CD4-positive, alpha-beta T cell treated with Interleukin-6 at 100 ng/mL for 8 hours (primary cell): ENCODE data around the gene RIOK1.
"Not testable (repeated sequence)": the region's sequence is repeated elsewhere in the genome, so short reads cannot be mapped to it uniquely, and the experiment has no call there.

Experiments
- DNase-seq: peaks from one replicate; pipeline ENCODE4 v3.0.0-alpha.2; 2020; ENCODE audit warnings: mixed read lengths, low spot score

RIOK1 gene

DNA sequence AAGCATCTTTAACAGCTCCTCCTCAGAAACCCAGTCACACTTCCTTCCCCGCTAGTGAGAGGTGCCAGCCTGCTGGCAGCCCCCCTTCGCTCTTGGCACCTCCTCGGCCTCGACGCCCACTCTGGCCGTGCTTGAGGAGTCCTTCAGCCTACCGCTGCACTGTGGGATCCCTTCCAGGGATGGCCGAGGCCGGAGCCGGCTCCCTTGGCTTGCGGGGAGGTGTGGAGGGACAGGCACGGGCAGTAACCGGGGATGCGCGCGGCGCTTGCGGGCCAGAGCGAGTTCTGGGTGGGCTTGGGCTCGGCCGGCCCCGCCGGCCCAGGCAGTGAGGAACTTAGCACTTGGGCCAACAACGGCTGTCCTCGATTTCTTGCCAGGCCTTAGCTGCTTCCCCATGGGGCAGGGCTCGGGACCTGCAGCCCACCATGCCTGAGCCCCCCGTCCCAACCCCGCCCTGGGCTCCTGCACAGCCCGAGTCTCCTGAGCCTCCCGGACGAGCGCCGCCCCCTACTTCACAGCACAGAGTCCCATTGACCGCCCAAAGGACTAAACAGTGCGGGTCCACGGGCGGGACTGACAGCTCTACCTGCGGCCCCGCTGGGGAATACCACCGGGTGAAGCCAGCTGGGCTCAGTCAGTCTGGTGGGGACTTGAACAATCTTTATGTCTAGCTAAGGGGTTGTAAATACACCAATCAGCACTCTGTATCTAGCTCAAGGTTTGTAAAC, 51.6 kb downstream of the RIOK1 start:
- DNase-seq = no peak

DNA sequence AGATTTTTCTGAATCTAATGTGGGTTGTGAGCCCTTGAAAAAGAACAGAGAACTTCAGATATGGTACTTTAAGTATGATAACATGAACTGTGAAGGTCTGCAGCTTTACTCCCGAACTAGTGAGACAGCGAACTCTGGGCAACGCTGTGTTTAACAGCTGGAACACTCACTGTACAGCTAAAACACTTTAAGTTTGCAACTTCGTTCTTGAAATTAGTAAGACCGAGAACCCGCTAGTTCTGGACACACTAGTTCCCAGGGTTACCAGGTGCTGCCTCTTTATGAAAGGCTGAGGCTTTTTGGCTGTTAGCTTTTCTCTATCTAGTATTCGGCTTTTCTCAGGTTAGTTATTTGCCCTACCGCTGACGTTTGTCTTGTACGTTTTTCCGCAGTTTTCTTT, 52.9 kb downstream of the RIOK1 start:
- no peak for DNase-seq

DNA sequence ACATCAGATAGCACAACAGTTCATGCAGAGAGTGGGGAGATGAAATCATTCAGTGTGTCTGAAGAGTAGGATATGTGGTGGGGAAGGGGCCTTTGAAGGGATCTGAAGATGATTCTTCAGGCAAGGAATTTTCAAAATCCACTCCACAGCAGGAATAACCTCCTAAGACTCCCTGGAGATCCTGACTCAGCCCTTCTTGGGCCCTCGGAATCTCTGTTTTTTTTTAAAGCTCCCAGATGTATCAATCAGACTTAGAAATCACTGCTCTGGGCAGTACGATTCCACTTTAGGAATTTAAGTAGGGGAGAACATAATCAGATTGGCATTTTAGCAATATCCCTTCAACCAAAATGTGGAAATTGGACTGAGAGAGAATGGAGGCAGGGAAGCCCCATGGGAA, 55.5 kb downstream of the RIOK1 start:
- no peak for DNase-seq

DNA sequence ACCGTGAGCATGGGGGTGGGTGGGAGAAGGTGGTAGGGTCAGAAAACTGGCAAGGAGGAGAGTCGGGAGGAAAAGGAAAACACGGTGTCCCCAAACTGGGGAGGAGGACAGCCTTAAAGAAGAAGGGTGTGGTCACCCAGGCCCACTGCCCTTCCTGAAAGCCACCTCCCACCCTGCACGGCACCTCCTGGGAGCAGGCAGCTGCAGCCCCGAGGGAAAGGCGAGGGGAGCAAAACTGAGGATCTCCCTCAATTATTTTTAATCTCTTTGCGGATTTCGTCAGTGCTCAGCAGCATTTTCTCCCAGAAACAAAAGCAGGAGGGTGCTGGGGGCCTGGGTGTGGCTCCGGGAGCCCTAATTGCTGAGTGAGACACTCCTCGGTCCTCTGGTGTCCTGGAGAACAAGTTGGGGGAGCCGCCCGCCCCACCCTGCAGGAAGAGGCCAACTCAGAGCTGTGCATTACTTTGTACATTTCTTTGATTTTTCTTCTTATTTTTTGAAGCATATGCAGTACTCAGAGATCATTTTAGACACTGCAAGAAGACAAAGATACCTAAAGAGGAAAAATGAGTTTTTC, 56.4 kb downstream of the RIOK1 start:
- no peak for DNase-seq

DNA sequence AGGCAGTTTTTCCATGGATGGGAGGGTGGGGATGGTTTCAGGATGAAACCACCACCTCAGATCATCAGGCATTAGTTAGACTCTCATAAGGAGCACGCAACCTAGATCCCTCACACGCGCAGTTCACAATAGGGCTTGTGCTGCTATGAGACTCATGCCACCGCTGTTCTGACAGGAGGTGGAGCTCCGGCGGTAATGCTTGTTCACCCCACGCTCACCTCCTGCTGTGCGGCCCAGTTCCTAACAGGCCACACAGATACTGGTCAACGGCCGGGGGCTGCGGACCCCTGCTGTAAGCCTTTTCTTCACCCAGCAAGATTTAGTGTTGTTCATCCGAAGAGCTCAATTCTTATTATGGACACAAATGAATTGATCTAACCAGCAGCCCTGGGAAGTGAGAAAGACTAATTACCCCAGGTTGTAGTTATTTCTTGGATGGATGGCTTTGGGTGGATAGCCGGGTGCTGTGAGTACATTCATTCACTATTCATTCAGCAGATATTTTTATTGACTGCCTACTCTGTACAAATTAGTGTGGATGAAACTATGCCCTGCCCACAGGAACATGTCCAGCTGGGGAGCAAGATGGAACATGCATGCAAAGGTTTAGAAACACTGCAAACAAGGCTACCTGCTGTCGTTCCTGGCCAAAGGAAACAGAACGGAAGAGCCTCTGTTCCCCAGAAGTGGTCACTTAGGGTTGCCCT, 57.2 kb downstream of the RIOK1 start:
- DNase-seq = no peak

DNA sequence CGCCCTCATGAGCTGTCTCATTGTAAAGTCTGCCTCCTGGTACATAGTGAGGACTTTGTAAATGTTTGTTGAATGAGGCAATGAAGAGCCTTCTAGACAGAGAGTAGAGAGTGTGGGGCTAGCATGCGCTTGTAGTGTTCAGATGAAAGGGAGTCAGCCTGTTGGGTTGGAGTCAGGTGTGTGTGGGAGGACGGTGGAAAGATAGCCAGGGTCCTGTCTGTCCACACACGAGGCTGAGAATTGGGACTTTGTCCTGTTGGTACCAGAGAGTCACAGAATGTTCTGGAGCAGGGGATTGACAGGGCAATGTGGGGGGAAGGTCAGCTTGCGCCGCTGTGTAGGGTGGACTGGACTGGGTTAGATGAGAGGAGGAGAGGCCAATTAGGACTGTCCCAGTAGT, 58.6 kb downstream of the RIOK1 start:
- no peak for DNase-seq

DNA sequence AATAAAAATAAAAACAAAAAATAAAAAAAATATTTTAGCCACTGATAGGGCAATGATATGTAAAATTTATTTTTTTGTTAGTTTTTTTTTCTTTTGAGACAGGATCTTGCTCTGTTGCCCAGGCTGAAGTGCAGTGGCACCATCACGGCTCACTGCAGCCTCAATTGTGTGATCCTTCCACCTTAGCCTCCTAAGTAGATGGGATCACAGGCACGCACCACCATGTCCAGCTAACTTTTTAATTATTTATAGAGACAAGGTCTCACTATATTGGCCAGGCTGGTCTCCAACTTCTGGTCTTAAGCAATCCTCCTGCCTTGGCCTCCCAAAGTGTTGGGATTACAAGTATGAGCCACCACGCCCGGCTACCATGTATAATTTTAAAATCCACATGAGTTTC, 59.4 kb downstream of the RIOK1 start:
- DNase-seq = no peak

DNA sequence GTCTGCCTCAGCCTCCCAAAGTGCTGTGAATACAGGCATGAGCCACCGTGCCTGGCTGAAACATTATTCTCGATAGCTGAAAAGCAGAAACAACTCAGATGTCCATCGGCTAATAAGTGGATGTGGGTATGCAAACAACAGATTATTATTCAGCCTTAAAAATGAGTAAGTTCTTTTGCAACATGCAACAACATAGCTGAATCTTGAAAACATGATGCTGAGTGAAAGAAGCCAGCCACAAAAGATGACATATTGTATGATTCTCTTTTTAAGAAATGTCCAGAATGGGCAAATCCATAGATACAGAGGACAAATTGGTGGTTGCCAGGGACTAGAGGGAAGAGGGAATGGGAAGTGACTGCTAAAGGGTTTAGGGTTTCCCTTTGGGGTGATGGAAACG, 61.7 kb downstream of the RIOK1 start:
- no peak for DNase-seq

DNA sequence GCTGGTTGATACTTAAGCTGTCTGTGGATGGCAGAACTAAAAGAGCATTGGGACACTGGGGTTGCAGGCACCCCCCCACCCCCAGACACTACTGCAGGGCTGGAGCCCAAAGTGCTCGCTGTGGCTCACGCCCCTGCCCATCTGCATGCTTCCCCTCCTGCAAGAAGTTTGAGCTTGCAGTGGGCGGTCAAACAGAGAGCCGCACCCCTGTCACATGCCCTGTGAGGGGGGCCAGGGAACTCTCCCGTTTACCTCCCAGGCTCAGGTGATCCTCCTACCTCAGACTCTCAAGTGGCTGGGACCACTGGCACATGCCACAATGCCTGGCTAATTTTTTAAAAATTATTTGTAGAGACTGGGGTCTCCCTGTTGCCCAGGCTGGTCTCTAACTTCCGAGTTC, 63.3 kb downstream of the RIOK1 start:
- no peak for DNase-seq

DNA sequence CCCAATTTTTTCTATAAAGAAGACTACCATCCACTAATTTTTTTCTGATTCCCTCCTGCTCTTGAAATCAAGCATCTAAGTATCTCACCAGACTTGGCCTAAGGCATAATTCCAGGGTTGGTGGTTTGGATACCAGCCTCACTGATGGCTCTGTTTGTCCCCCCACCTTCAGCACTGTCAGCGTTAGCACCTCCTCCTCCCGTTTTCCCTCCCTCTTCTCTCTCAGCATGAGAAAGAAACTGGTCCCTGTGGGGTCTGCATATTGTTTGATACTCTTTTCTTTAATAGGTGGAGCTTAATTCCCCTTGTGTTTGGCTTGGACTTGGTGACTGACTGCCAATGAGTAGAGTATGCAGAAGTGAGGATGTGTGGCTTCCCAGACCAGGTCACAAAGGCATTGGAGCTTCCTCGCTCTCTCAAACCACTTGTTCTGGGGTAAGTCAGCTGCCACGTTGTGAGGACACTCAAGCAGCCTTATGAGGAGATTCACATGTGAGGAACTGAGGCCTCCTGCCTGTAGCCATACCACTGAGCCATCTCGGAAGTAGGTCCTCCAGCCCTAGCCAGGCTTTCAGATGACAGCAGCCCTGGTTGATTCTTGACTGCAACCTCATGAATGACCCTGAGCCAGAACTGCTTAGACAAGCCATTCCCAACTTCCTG, 65.2 kb downstream of the RIOK1 start:
- DNase-seq = no peak

DNA sequence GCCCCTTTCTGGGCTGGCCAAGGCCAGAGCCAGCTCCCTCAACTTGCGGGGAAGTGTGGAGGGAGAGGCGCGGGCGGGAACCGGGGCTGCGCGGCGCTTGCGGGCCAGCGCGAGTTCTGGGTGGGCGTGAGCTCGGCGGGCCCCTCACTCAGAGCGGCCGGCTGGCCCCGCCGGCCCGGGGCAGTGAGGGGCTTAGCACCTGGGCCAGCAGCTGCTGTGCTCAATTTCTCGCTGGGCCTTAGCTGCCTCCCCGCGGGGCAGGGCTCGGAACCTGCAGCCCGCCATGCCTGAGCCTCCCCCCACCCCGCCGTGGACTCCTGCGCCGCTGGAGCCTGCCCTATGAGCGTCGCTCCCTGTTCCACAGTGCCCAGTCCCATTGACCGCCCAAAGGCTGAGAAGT, 66.7 kb downstream of the RIOK1 start:
- not testable (repeated sequence) for DNase-seq

DNA sequence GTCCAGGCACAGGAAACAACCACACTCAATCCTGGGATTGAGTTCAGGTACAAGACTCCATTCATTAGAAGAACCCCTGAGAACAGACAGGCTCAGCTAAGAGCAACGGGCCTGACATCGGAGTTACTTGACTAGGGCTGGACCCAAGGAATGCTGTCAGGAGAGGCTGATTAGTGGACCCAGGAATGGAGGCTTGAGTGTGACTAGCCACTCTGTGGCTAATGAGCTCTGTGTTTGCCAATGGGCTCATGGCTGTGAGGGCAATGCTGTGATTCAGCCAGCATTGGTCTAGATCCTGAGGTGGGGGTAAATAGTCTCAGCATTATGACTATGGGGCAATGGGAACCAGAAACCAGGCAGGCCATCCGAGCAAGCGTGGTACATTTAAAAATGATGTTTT, 71.8 kb downstream of the RIOK1 start:
- no peak for DNase-seq

DNA sequence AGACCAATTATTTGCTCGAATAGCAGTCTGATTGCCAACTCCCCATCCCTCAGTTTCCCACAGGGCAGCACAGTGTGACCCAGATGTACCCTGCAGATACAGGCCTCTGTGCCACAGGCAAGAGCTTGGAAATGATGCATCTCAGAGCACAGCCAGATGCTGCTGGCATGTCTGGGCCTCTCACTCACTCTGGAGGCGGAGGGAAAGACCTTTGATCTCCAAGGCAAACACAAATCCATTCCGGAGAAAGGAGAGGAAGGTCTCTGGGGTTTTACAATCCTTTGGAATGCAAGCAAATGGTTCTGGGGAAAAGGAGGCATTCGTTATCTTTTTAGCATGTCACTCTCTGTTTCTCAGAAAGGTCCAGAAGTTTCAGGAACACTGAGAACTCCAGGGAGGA, 74.2 kb downstream of the RIOK1 start:
- no peak for DNase-seq

DNA sequence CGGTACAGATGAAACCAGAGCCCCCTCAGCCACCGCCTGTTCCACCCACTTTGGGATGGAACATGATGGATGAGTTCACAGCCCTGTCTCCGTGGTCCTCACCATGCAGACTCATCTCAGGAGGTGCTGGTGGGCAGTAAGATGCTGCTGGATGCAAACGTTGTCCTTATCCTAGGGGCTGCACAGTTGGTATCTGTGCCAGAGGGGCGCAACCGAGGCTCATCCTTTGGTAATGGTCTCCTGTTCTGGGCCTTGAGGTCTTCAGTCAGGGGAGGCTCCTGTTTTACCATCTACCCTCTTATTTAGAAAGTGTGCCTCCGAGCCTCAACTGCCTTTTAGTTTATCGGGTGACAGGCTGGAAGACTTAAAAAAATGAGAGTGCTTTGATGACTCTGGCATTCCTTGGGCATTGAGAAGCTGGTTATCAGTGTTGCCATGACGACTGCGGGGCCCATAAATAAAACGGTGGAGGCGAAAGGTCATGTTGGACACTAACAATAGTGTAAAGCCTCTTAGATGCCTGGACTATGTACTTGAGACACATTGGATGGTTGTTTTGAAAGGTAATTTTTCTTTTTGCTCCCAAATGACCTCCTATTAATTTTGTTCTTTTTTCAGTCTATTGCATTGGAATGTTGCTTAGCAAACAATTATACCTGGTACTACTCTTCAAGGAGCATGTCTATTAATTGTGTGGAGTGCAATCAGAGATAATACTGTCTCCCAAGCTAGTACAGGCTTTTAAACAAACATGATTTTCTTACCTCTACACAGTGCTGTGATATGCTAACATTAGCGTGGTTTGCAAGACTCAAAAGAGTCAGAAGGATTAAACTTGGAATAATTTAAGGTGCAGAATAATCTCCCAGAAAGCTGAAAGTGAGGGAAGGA, 77.6 kb downstream of the RIOK1 start:
- no peak for DNase-seq
